K562 (cell line): Measurements from ENCODE around the gene GALNT18. TPM values are rescaled to one million over a fixed set of nuclear protein-coding genes. Genes with fewer than 3 reads are reported as not detected.

Experiments used
- ATAC-seq: fragments of 200-7000 bp; cut with Tn5 transposase; 3 replicates; pipeline ENCODE4 v1.9.1; 2020; ENCODE audit warnings: moderate library complexity
- BruUV-seq: library from RNA; stranded (reverse); fragments of 400-500 nt; replicated peaks from 2 replicates; lab custom pipeline; 2021; lab: Mats Ljungman, UMichigan
- CTCF ChIA-PET: fragments of 300-600 bp; formaldehyde crosslinking; extraction: SDS; loops from one replicate; lab custom pipeline; 2021; ENCODE audit warnings: low intra/inter-chr PET ratio; lab: Yijun Ruan, JAX
- POLR2A ChIA-PET: fragments of 300-600, 350-650 bp; sonication (Branson Sonifier 250); formaldehyde crosslinking; extraction: SDS; loops from one replicate; lab custom pipeline; 2021; ENCODE audit warnings: antibody characterized with exemption, inconsistent platforms; lab: Yijun Ruan, JAX
- DNase-seq, 4 experiments: peaks; one replicate each; pipeline versions ENCODE4 v3.0.0 to v3.0.0-alpha.2; 2011 to 2018; ENCODE audit warnings: low spot score in 3 of 4, mixed read lengths in 3 of 4; ENCODE audit errors: extremely low read depth in 1 of 4
- FAIRE-seq: peaks from 2 replicates; lab custom pipeline; 2011; peaks lifted over from hg19 to GRCh38; lab: Jason Lieb, UNC
- H2AFZ ChIP-seq: 2 replicates; pipeline ENCODE4 v1.6.0; 2011; ENCODE audit warnings: low read depth, low read length, control low read depth, inconsistent platforms
- H3K27ac ChIP-seq: fragments of 200-600 bp; 3 replicates; pipeline ENCODE4 v1.8.0; 2011; ENCODE audit warnings: low read depth, mild to moderate bottlenecking, control low read depth, inconsistent platforms, low read length, moderate library complexity, mixed read lengths; ENCODE audit errors: extremely low read depth
- H3K27me3 ChIP-seq, 2 experiments: fragments of 300-600 bp in 1 of 2; 2 replicates in 1 of 2; 3 replicates in 1 of 2; pipeline versions ENCODE4 v1.6.0 to v1.8.0; 2011; ENCODE audit warnings: inconsistent platforms in 2 of 2, low read length in 2 of 2, mild to moderate bottlenecking in 1 of 2, mixed read lengths in 1 of 2, moderate library complexity in 1 of 2; ENCODE audit not compliant: control insufficient read depth in 2 of 2, insufficient read depth in 2 of 2
- H3K36me3 ChIP-seq: fragments of 300-600 bp; 3 replicates; pipeline ENCODE4 v1.8.0; 2011; ENCODE audit warnings: mild to moderate bottlenecking, low read length, inconsistent platforms; ENCODE audit not compliant: control insufficient read depth, insufficient read depth
- H3K4me1 ChIP-seq, 2 experiments: fragments of 200-600 bp in 1 of 2; replicated peaks in 1 of 2; 2 replicates in 1 of 2; 3 replicates in 1 of 2; pipeline versions ENCODE4 v1.5.1 to v1.8.0; 2011; ENCODE audit warnings: inconsistent platforms in 2 of 2, low read length in 2 of 2, mild to moderate bottlenecking in 1 of 2, mixed read lengths in 1 of 2, moderate library complexity in 1 of 2; ENCODE audit not compliant: control insufficient read depth in 2 of 2, insufficient read depth in 2 of 2
- H3K4me2 ChIP-seq: 2 replicates; pipeline ENCODE4 v1.6.1; 2011; ENCODE audit warnings: low read length, control low read depth, inconsistent platforms, mixed read lengths; ENCODE audit not compliant: insufficient read depth
- H3K4me3 ChIP-seq: fragments of 200-600 bp; sonication (generic), shearing (Covaris generic); 2 replicates; pipeline ENCODE4 v1.5.1; 2016; ENCODE audit warnings: control low read depth, inconsistent platforms
- H3K79me2 ChIP-seq: fragments of 200-600 bp; 3 replicates; pipeline ENCODE4 v1.8.0; 2011; ENCODE audit warnings: low read length, inconsistent platforms; ENCODE audit not compliant: control insufficient read depth, insufficient read depth
- H3K9ac ChIP-seq, 2 experiments: 2 replicates each; pipeline versions ENCODE4 v1.6.0 to v1.6.1; 2011; ENCODE audit warnings: low read depth in 2 of 2, low read length in 2 of 2, control low read depth in 1 of 2, inconsistent platforms in 1 of 2, mild to moderate bottlenecking in 1 of 2, mixed read lengths in 1 of 2; ENCODE audit not compliant: insufficient read depth in 1 of 2
- H3K9me1 ChIP-seq: one replicate; pipeline ENCODE4 v1.6.0; 2011; ENCODE audit warnings: inconsistent platforms, mild to moderate bottlenecking, low read length, moderate library complexity; ENCODE audit not compliant: control insufficient read depth, insufficient read depth
- H3K9me3 ChIP-seq: replicated peaks from 2 replicates; pipeline ENCODE4 v1.5.1; 2011; ENCODE audit warnings: low read depth, low read length, inconsistent platforms; ENCODE audit not compliant: control insufficient read depth, insufficient read depth
- H4K20me1 ChIP-seq: replicated peaks from 2 replicates; pipeline ENCODE4 v1.6.1; 2011; ENCODE audit warnings: low read length, inconsistent platforms, mixed read lengths; ENCODE audit not compliant: control insufficient read depth, insufficient read depth
- ATF2 ChIP-seq: sonication (generic); formaldehyde crosslinking; IDR thresholded peaks from 2 replicates; pipeline ENCODE4 v1.8.1; 2022; ENCODE audit warnings: missing genetic modification reagents
- CHD1 ChIP-seq: fragments of 200-600 bp; sonication (generic); IDR thresholded peaks from one replicate; pipeline ENCODE4 v1.6.1; 2012; ENCODE audit warnings: mild to moderate bottlenecking, moderate library complexity, low read length, inconsistent platforms
- GMEB1 ChIP-seq: fragments of 250-450 bp; sonication (Bioruptor Pico); IDR thresholded peaks from 2 replicates; pipeline ENCODE4 v1.4.0; 2020; ENCODE audit warnings: mild to moderate bottlenecking
- GTF2A2 ChIP-seq: IDR thresholded peaks from 2 replicates; pipeline ENCODE4 v1.6.1; 2016; ENCODE audit warnings: mild to moderate bottlenecking, missing genetic modification characterization, missing compliant biosample characterization
- MBD1 ChIP-seq: fragments of 250-450 bp; sonication (Bioruptor Pico); IDR thresholded peaks from 2 replicates; pipeline ENCODE4 v1.8.0; 2022; ENCODE audit warnings: inconsistent platforms
- NR2F6 ChIP-seq: fragments of 450-650 bp; formaldehyde crosslinking; IDR thresholded peaks from 2 replicates; pipeline ENCODE4 v1.4.0; 2020; ENCODE audit warnings: mild to moderate bottlenecking
- POLR3A ChIP-seq: IDR thresholded peaks from 2 replicates; pipeline ENCODE4 v1.6.1; 2011; ENCODE audit warnings: borderline replicate concordance, mild to moderate bottlenecking, moderate library complexity; ENCODE audit not compliant: insufficient read length, insufficient read depth; ENCODE audit errors: extremely low read depth
- PTBP1 ChIP-seq: fragments of 200-400 bp; formaldehyde crosslinking; IDR thresholded peaks from 2 replicates; pipeline ENCODE4 v1.6.1; 2017; ENCODE audit warnings: low read depth, low read length
- SIRT6 ChIP-seq: IDR thresholded peaks from one replicate; pipeline ENCODE4 v1.6.1; 2012; ENCODE audit warnings: low read depth, mild to moderate bottlenecking, control low read depth, inconsistent platforms, low read length, moderate library complexity
- TCFL5 ChIP-seq: fragments of 250-450 bp; sonication (Bioruptor Pico); conservative IDR thresholded peaks from 2 replicates; pipeline ENCODE4 v1.6.1; 2021; ENCODE audit warnings: mild to moderate bottlenecking, moderate library complexity, matching md5 sums
- ZNF224 ChIP-seq: sonication (generic); formaldehyde crosslinking; IDR thresholded peaks from 2 replicates; pipeline ENCODE4 v1.8.0; 2022; ENCODE audit warnings: mild to moderate bottlenecking, missing genetic modification reagents
- WGBS: fragments of 100-300 bp; shearing (Covaris generic); methylation state at CpG from one replicate; pipeline ENCODE4 v1.1.6; 2016; ENCODE audit warnings: low coverage, mixed read lengths; ENCODE audit not compliant: insufficient coverage; ENCODE audit errors: missing lambda C conversion rate; 5-methylcytosine and 5-hydroxymethylcytosine counted together
- in situ Hi-C: fragments of 300-500 bp; cut with MboI; formaldehyde crosslinking; loops from 4 replicates; pipeline ENCODE4 v1.15.0; 2018; ENCODE audit warnings: inconsistent platforms, mixed read lengths
- intact Hi-C: fragments of 100-400 bp; cut with micrococcal nuclease; formaldehyde crosslinking; loops from 2 replicates; pipeline ENCODE4 v1.14.2; 2022
- polyA plus RNA-seq, 8 experiments: library from polyadenylated mRNA; depleted of rRNA in 4 of 8; stranded (reverse) in 5 of 8; unstranded in 3 of 8; fragments of >200 nt; fragmentation: Nextera tagmentation in 2 of 8; fragmentation: Illumina TruSeq in 1 of 8; extraction: Ambion mirVana in 2 of 8; extraction: Trizol in 1 of 8; gene quantifications; 2 replicates each; pipeline versions ENCODE4 v1.2.1 to v1.2.3, GENCODE V29; 2011 to 2014; ENCODE audit warnings: inconsistent platforms in 1 of 8, missing spikeins in 1 of 8
- total RNA-seq, 7 experiments: library from RNA; depleted of rRNA in 6 of 7; stranded (reverse); fragments of >200 nt in 6 of 7; fragmentation: Illumina TruSeq in 2 of 7; extraction: Trizol in 2 of 7; gene quantifications; 2 replicates each; pipeline versions ENCODE4 v1.2.1 to v1.2.3, GENCODE V29; 2011 to 2021; ENCODE audit warnings: low replicate concordance in 1 of 7

The GALNT18 gene
- total and polyA plus RNA-seq, 9 of the 15 experiments (the other 6 are each of a cell fraction or from before 2014, with no cell fraction given): not detected

- Histone ChIP-seq H3K9me1 (no peaks in the 10 kb centered on the region), H3K9me3 (no peaks in the 10 kb centered on the region), H3K4me3 (no peak overlapping the region), H2AFZ (no peak overlapping the region), H4K20me1 (no peaks in the 10 kb centered on the region; the same call in 1 of the 2 replicates), H3K36me3 (no peaks in the 10 kb centered on the region), H3K9ac (no peak overlapping the region), H3K27ac (no peak overlapping the region), H3K27me3 (peaks cover 0 to 16% of the 10 kb centered on the region in 2 experiments; a peak in 3 of 5 replicates), H3K4me1 (no peaks in the 10 kb centered on the region), H3K79me2 (no peaks in the 10 kb centered on the region)
- ATAC-seq (no peak), DNase-seq (no peak), FAIRE-seq (no peak)
- WGBS: 0% methylated on average over 4 of the region's 4 CpGs
- ChIA-PET CTCF (no interaction called here), POLR2A (no interaction called here)
- BruUV-seq: no TSS peak
- in situ Hi-C loops: no loop called here
- TF ChIP-seq NR2F6 (CRISPR knock-in tag) (no peak), TCFL5 (CRISPR knock-in tag) (no peak), CHD1 (no peak), POLR3A (no peak), MBD1 (no peak), SIRT6 (no peak), GTF2A2 (no peak), ZNF224 (CRISPR knock-in tag) (no peak), GMEB1 (CRISPR knock-in tag) (no peak), PTBP1 (no peak), ATF2 (CRISPR knock-in tag) (no peak)
- TF ChIP-seq, all 486 proteins: peak for 0
- H3K4me2 ChIP-seq: no peak overlapping the region
- intact Hi-C loops: no loop called here
These were observed 108.9 kb downstream of the GALNT18 start for GRCh38 chr11:11512929-11513328.
